Prostate gland (tissue), 2 donors: ENCODE measurements around the gene RYK. TPM values are rescaled to one million over a fixed set of nuclear protein-coding genes. Genes with fewer than 3 reads are reported as not detected.

Source experiments
- DNase-seq: peaks from one replicate; pipeline ENCODE4 v3.0.0-alpha.2; 2019; ENCODE audit warnings: low spot score
- H3K27ac ChIP-seq, 2 donors: fragments of 200-600 bp; sonication (generic); 2 replicates each; pipeline ENCODE4 v1.5.1; 2017 to 2019
- H3K27me3 ChIP-seq: fragments of 200-600 bp; sonication (generic); replicated peaks from 2 replicates; pipeline ENCODE4 v1.5.1; 2019; ENCODE audit not compliant: insufficient read depth
- H3K36me3 ChIP-seq, 2 donors: fragments of 200-600 bp; sonication (generic); 1 replicate in 1 of 2; 2 replicates in 1 of 2; pipeline versions ENCODE4 v1.5.1 to v1.8.1; 2017 to 2019
- H3K4me1 ChIP-seq: fragments of 200-600 bp; sonication (generic); replicated peaks from 2 replicates; pipeline ENCODE4 v1.5.1; 2019
- H3K4me3 ChIP-seq, 2 donors: fragments of 200-600 bp; sonication (generic); 2 replicates each; pipeline ENCODE4 v1.5.1; 2017 to 2019
- H3K9me3 ChIP-seq: fragments of 200-600 bp; sonication (generic); 2 replicates; pipeline ENCODE4 v1.5.1; 2017
- POLR2A ChIP-seq: fragments of 450-650 bp; IDR thresholded peaks from one replicate; pipeline ENCODE4 v1.6.1; 2016; ENCODE audit warnings: antibody characterized with exemption, mild to moderate bottlenecking
- POLR2AphosphoS5 ChIP-seq: sonication (generic); formaldehyde crosslinking; IDR thresholded peaks from one replicate; pipeline ENCODE4 v1.6.1; 2017; ENCODE audit warnings: antibody characterized with exemption
- WGBS: methylation state at CpG from one replicate; pipeline ENCODE4 v1.1.5; 2018; 5-methylcytosine and 5-hydroxymethylcytosine counted together
- intact Hi-C: fragments of 100-400 bp; cut with DNase I; formaldehyde crosslinking; loops from one replicate; pipeline ENCODE4 v1.14.2; 2022
- total RNA-seq, 2 donors: library from RNA; depleted of rRNA; stranded (reverse); fragments of >200 nt; gene quantifications; one replicate each; pipeline ENCODE4 v1.1.0, GENCODE V29; 2016
- TF ChIP-seq, protein P1 (sequence below), 4 experiments: fragments of 200-600 bp in 2 of 4; fragments of 450-650 bp in 2 of 4; sonication (generic) in 2 of 4; IDR thresholded peaks; 1 replicate in 3 of 4; 2 replicates in 1 of 4; pipeline ENCODE4 v1.5.1; 2016 to 2019; ENCODE audit warnings: antibody characterized with exemption in 4 of 4, mild to moderate bottlenecking in 2 of 4, moderate library complexity in 2 of 4

Gene RYK
- total RNA-seq, 2 donors from 2014 or later: 61.6 to 95.8 TPM

DNA sequence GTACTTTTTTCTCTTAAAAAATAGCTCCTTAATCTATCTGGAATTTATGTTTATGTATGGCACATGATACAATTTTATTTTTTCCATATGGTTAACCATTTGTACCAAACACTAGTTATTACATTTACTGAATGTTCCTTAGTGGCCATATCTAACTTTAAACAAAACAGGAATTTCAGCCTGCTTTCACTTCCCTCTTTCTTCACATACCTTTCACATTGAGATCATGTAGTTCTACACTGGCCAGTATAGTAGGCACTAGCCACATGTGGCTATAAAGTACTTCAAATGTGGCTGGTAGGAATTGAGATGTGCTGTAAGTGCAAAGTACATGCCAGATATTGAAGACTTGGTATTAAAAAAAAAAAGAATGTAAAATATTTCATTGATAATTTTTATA is 4.7 kb upstream of the RYK start:
- intact Hi-C loops: no loop called here
- Histone ChIP-seq H3K27ac (no peak overlapping the region), H3K36me3 (no peaks in the 10 kb centered on the region), H3K4me1 (no peaks in the 10 kb centered on the region), H3K9me3 (no peaks in the 10 kb centered on the region), H3K4me3 (no peak overlapping the region), H3K27me3 (no peaks in the 10 kb centered on the region)
- TF ChIP-seq POLR2AphosphoS5: no peak
- TF ChIP-seq, protein P1, sequence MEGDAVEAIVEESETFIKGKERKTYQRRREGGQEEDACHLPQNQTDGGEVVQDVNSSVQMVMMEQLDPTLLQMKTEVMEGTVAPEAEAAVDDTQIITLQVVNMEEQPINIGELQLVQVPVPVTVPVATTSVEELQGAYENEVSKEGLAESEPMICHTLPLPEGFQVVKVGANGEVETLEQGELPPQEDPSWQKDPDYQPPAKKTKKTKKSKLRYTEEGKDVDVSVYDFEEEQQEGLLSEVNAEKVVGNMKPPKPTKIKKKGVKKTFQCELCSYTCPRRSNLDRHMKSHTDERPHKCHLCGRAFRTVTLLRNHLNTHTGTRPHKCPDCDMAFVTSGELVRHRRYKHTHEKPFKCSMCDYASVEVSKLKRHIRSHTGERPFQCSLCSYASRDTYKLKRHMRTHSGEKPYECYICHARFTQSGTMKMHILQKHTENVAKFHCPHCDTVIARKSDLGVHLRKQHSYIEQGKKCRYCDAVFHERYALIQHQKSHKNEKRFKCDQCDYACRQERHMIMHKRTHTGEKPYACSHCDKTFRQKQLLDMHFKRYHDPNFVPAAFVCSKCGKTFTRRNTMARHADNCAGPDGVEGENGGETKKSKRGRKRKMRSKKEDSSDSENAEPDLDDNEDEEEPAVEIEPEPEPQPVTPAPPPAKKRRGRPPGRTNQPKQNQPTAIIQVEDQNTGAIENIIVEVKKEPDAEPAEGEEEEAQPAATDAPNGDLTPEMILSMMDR (IDR thresholded peaks at IDR 0.05): no peak
- DNase-seq: no peak

GRCh38 chr3:134253475-134254226 is 3.0 kb upstream of the RYK start:
- WGBS: 86% methylated on average over 1 of the region's 1 CpG
- Histone ChIP-seq H3K4me1 (no peaks in the 10 kb centered on the region), H3K27ac (no peak overlapping the region), H3K27me3 (no peaks in the 10 kb centered on the region), H3K4me3 (no peak overlapping the region), H3K9me3 (no peaks in the 10 kb centered on the region), H3K36me3 (no peaks in the 10 kb centered on the region)
- TF ChIP-seq POLR2AphosphoS5: no peak
- no peak for DNase-seq
- intact Hi-C loops: loop anchor here (5.0 kb wide), 1 partner anchor 44 kb away; no protein-coding TSS in a partner anchor

- no peaks in the 10 kb centered on the region for H3K27me3 ChIP-seq
- intact Hi-C loops: loop anchor here (5.0 kb wide), 1 partner anchor 45 kb away; no protein-coding TSS in a partner anchor
These were observed 2.1 kb upstream of the RYK start for GRCh38 chr3:134252766-134253165.

GRCh38 chr3:134251731-134252391 is 1.2 kb upstream of the RYK start:
- no peaks in the 10 kb centered on the region for H3K9me3 ChIP-seq
- H3K36me3 ChIP-seq: no peaks in the 10 kb centered on the region
- no peak overlapping the region for H3K27ac ChIP-seq
- intact Hi-C loops: loop anchor here (5.0 kb wide), 1 partner anchor 45 kb away; no protein-coding TSS in a partner anchor
- H3K27me3 ChIP-seq: no peaks in the 10 kb centered on the region
- WGBS: 83% methylated on average over 22 of the region's 22 CpGs
- no peaks in the 10 kb centered on the region for H3K4me1 ChIP-seq
- TF ChIP-seq POLR2AphosphoS5: no peak
- TF ChIP-seq, protein P1 (IDR thresholded peaks at IDR 0.05): no peak
- TF ChIP-seq POLR2A: no peak
- no peak for DNase-seq
- no peak overlapping the region for H3K4me3 ChIP-seq

More at GRCh38 chr3:134252766-134253165, 2.1 kb upstream of the RYK start:
- DNase-seq: no peak
- 74% methylated on average over 7 of the region's 7 CpGs for WGBS
- Histone ChIP-seq H3K9me3 (no peaks in the 10 kb centered on the region), H3K27ac (no peak overlapping the region), H3K36me3 (no peaks in the 10 kb centered on the region), H3K4me3 (no peak overlapping the region), H3K4me1 (no peaks in the 10 kb centered on the region)
- TF ChIP-seq POLR2A: no peak
- TF ChIP-seq, protein P1 (IDR thresholded peaks at IDR 0.05): no peak
- TF ChIP-seq POLR2AphosphoS5: no peak

GRCh38 chr3:134249935-134250716 is 533 bp downstream of the RYK start:
- WGBS: under 1% methylated on average over 48 of the region's 85 CpGs
- Histone ChIP-seq H3K4me1 (no peaks in the 10 kb centered on the region), H3K36me3 (no peaks in the 10 kb centered on the region), H3K27ac (peak overlapping the region; percentile 90 to 93), H3K4me3 (peak overlapping the region; percentile 74 to 77), H3K9me3 (no peaks in the 10 kb centered on the region), H3K27me3 (no peaks in the 10 kb centered on the region)
- intact Hi-C loops: loop anchor here (5.0 kb wide), 1 partner anchor 47 kb away; no protein-coding TSS in a partner anchor
- TF ChIP-seq POLR2A (peak; percentile 31), POLR2AphosphoS5 (no peak)
- TF ChIP-seq, protein P1 (IDR thresholded peaks at IDR 0.05): no peak
- DNase-seq: peak; percentile 54
